Measurements from ENCODE around the gene TUFT1.

DNA sequence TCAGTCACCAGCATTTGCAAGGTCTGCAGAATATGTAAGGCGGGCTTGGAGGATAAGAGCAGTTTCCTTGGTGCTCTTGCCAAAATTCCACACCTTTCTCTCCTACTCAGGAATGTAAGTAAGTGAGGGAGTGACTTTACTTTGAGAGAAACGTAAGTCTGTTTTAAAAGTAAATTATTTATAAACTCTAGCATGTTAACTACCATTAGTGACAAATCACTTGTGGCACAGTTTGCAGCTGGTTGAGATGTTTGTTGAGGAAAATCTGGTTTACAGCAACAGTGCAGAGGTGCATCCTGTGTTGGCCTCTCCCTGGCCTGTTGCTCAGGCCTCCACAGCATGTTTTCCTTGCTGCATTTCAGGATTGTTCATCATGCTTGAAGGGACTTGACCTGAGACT, 20.4 kb upstream of the TUFT1 start:
- TF ChIP-seq, protein P1, sequence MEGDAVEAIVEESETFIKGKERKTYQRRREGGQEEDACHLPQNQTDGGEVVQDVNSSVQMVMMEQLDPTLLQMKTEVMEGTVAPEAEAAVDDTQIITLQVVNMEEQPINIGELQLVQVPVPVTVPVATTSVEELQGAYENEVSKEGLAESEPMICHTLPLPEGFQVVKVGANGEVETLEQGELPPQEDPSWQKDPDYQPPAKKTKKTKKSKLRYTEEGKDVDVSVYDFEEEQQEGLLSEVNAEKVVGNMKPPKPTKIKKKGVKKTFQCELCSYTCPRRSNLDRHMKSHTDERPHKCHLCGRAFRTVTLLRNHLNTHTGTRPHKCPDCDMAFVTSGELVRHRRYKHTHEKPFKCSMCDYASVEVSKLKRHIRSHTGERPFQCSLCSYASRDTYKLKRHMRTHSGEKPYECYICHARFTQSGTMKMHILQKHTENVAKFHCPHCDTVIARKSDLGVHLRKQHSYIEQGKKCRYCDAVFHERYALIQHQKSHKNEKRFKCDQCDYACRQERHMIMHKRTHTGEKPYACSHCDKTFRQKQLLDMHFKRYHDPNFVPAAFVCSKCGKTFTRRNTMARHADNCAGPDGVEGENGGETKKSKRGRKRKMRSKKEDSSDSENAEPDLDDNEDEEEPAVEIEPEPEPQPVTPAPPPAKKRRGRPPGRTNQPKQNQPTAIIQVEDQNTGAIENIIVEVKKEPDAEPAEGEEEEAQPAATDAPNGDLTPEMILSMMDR (IDR thresholded peaks at IDR 0.05), result no peak
- TF ChIP-seq POLR2A (IDR thresholded peaks at IDR 0.05), result no peak

Measured in heart left ventricle (tissue), 13 donors.